Loucy (cell line): Measurements from ENCODE around the gene SASH1.

Source experiments
- H2AFZ ChIP-seq: fragments of 200-600 bp; sonication (generic); 2 replicates; pipeline ENCODE4 v1.6.0; 2016; ENCODE audit warnings: antibody characterized with exemption, mild to moderate bottlenecking, low read length, moderate library complexity
- H3F3A ChIP-seq: fragments of 200-600 bp; 2 replicates; pipeline ENCODE4 v1.6.0; 2016; ENCODE audit warnings: antibody characterized with exemption, low read depth, mild to moderate bottlenecking
- H3K27me3 ChIP-seq: fragments of 200-600 bp; sonication (generic); 2 replicates; pipeline ENCODE4 v1.6.1; 2014; ENCODE audit warnings: low read length, mild to moderate bottlenecking; ENCODE audit not compliant: insufficient read depth, poor library complexity, severe bottlenecking
- H3K36me3 ChIP-seq: fragments of 200-600 bp; sonication (generic); 2 replicates; pipeline ENCODE4 v1.6.1; 2016; ENCODE audit warnings: low read length; ENCODE audit not compliant: insufficient read depth
- H3K4me1 ChIP-seq: fragments of 200-600 bp; sonication (generic); 2 replicates; pipeline ENCODE4 v1.5.1; 2014; ENCODE audit warnings: low read length, mild to moderate bottlenecking; ENCODE audit not compliant: insufficient read depth, poor library complexity, severe bottlenecking
- H3K4me2 ChIP-seq: fragments of 200-600 bp; sonication (generic); 2 replicates; pipeline ENCODE4 v1.6.0; 2014; ENCODE audit warnings: antibody characterized with exemption, low read length, low read depth, mild to moderate bottlenecking; ENCODE audit not compliant: poor library complexity, severe bottlenecking
- H3K4me3 ChIP-seq: fragments of 200-600 bp; sonication (generic); 2 replicates; pipeline ENCODE4 v1.5.1; 2014; ENCODE audit warnings: low read length, mild to moderate bottlenecking, mixed read lengths; ENCODE audit not compliant: poor library complexity, severe bottlenecking
- H3K79me2 ChIP-seq: fragments of 200-600 bp; sonication (generic); 2 replicates; pipeline ENCODE4 v1.6.1; 2014; ENCODE audit warnings: low read length; ENCODE audit not compliant: insufficient read depth
- H3K9ac ChIP-seq: fragments of 200-600 bp; sonication (generic); 2 replicates; pipeline ENCODE4 v1.6.0; 2014; ENCODE audit warnings: mild to moderate bottlenecking, low read depth, low read length, moderate library complexity; ENCODE audit not compliant: poor library complexity, severe bottlenecking
- H3K9me2 ChIP-seq: fragments of 200-600 bp; sonication (generic); replicated peaks from 2 replicates; pipeline ENCODE4 v1.6.1; 2016; ENCODE audit warnings: low read depth, low read length, mixed read lengths
- H3K9me3 ChIP-seq: fragments of 200-600 bp; sonication (generic); 2 replicates; pipeline ENCODE4 v1.6.1; 2014; ENCODE audit warnings: mild to moderate bottlenecking, antibody characterized with exemption, low read length, low read depth; ENCODE audit not compliant: insufficient read depth
- H4K20me1 ChIP-seq: fragments of 200-600 bp; sonication (generic); 2 replicates; pipeline ENCODE4 v1.6.0; 2014; ENCODE audit warnings: antibody characterized with exemption, low read length, mild to moderate bottlenecking; ENCODE audit not compliant: insufficient read depth, poor library complexity, severe bottlenecking
- EZH2phosphoT487 ChIP-seq: fragments of 200-600 bp; IDR thresholded peaks from 2 replicates; pipeline ENCODE4 v1.6.1; 2018; ENCODE audit warnings: antibody characterized with exemption, mild to moderate bottlenecking, moderate library complexity, borderline replicate concordance
- TF ChIP-seq, protein P1 (sequence below): fragments of 200-600 bp; sonication (generic); conservative IDR thresholded peaks from 2 replicates; pipeline ENCODE4 v1.5.1; 2014; ENCODE audit warnings: mild to moderate bottlenecking, antibody characterized with exemption, low read length

The SASH1 gene

DNA sequence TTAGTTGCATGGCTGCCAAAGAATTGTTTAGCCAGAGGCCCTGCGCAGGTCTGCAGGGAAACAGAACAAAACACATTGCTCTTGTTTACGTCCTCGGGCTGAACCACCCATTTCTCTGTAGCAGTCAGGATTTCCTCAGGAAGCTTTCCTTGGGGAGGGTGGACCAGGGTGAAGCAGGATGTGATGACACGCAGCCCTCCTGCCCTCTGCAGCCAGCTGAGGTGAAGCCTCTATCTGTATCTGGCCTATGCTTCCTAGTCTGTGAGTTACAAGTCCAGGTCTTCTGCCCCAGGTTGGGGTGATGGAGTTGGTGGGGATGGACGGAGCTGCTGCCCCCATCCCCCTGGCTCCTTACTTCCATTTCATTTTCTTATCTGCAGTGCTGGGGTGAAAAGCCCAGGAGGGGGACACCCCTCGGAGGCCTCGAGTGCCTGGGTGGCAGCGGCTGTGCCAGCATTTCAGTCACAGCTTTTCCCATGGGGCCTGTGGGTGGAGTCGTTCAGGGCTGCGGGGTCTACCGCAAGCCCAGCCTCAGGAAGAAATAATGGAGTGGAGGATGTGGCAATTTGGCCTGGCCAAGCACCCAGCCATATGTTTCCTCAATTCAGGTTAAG lies 24.9 kb downstream of the SASH1 start:
- 0 out of 2 replicates have a peak, but pooled peaks cover 5% of the 10 kb centered on the region for H3F3A ChIP-seq
- no peak overlapping the region for H3K9ac ChIP-seq
- TF ChIP-seq EZH2phosphoT487, result peak; percentile 82
- TF ChIP-seq, protein P1, sequence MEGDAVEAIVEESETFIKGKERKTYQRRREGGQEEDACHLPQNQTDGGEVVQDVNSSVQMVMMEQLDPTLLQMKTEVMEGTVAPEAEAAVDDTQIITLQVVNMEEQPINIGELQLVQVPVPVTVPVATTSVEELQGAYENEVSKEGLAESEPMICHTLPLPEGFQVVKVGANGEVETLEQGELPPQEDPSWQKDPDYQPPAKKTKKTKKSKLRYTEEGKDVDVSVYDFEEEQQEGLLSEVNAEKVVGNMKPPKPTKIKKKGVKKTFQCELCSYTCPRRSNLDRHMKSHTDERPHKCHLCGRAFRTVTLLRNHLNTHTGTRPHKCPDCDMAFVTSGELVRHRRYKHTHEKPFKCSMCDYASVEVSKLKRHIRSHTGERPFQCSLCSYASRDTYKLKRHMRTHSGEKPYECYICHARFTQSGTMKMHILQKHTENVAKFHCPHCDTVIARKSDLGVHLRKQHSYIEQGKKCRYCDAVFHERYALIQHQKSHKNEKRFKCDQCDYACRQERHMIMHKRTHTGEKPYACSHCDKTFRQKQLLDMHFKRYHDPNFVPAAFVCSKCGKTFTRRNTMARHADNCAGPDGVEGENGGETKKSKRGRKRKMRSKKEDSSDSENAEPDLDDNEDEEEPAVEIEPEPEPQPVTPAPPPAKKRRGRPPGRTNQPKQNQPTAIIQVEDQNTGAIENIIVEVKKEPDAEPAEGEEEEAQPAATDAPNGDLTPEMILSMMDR, result no peak
- H3K4me3 ChIP-seq, result peak overlapping the region; percentile 49
- no peaks in the 10 kb centered on the region for H3K79me2 ChIP-seq
- H3K9me3 ChIP-seq, result no peaks in the 10 kb centered on the region
- H3K36me3 ChIP-seq, result no peaks in the 10 kb centered on the region
- H3K4me2 ChIP-seq, result peak overlapping the region; percentile 68
- H4K20me1 ChIP-seq, result no peaks in the 10 kb centered on the region
- H3K4me1 ChIP-seq, result peaks cover 20% of the 10 kb centered on the region
- H3K27me3 ChIP-seq, result no peaks in the 10 kb centered on the region
- peak overlapping the region; percentile 13; the same call in 1 of the 2 replicates for H2AFZ ChIP-seq
- H3K9me2 ChIP-seq, result no peaks in the 10 kb centered on the region

DNA sequence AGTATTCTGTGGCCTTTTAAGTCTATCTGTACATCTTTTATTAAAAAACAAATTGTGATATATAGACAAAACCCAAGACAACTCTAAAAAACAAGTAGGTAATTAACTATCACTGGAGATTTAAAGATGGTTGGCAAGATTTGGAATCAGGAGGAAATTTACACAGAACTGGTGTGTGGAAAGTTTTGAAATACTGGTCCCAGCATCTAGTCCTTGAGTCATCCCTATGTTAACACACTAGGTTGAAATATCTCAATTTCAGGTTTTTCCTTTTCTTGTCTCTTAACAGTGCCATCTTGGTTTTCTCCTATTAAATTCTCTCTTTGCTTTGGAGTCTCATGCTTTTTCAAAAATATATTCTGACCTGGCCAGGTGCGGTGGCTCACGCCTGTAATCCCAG lies 27.5 kb downstream of the SASH1 start:
- TF ChIP-seq EZH2phosphoT487, result no peak
- TF ChIP-seq, protein P1, result no peak
- Histone ChIP-seq H3K4me3 (no peak overlapping the region), H3K9me2 (no peaks in the 10 kb centered on the region), H3F3A (0 out of 2 replicates have a peak, but pooled peaks cover 5% of the 10 kb centered on the region), H4K20me1 (no peaks in the 10 kb centered on the region), H3K4me2 (no peak overlapping the region), H3K36me3 (no peaks in the 10 kb centered on the region), H3K4me1 (peaks cover 20% of the 10 kb centered on the region), H3K27me3 (no peaks in the 10 kb centered on the region), H2AFZ (no peak overlapping the region), H3K9me3 (no peaks in the 10 kb centered on the region), H3K79me2 (no peaks in the 10 kb centered on the region), H3K9ac (no peak overlapping the region)

DNA sequence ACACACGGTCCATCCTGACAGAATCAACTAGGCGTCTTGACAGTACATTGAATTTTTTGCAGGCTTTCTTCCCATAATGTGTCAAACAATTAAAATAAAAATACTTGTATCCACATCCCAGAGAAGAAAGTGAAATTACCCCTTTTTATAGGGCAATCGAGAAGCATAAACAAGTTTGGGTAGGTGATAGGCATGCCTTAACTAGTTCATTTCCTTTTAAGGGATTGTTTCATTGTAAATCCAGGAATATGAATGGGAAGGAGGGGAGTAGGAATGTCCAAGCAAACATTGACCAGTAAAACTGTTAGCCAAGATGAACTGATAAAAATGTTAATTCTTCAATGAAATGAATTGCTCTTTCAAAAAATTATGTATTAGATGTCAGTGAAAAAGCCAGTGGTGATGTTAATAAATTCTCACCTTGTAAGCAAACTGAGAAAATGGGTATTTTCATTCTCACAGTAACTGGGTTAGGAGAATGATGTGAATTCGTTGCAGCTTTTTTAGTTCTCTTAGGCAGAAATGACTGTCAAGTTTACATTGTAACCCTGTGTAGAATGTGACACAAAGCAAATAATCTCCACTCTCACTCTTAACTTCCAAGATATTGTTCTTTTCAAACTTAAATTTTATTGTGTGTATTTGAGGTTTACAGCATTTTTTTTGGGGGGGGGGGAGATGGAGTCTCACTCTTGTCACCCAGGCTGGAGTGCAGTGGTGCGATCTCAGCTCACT lies 31.6 kb downstream of the SASH1 start:
- Histone ChIP-seq H3K4me2 (no peak overlapping the region), H3K36me3 (no peaks in the 10 kb centered on the region), H2AFZ (no peak overlapping the region), H3F3A (no peaks in the 10 kb centered on the region), H3K79me2 (no peaks in the 10 kb centered on the region), H3K4me3 (no peak overlapping the region), H3K27me3 (no peaks in the 10 kb centered on the region), H4K20me1 (no peaks in the 10 kb centered on the region), H3K9me2 (no peaks in the 10 kb centered on the region), H3K9me3 (0 out of 2 replicates have a peak, but pooled peaks cover 3% of the 10 kb centered on the region), H3K9ac (no peak overlapping the region), H3K4me1 (peaks cover 1% of the 10 kb centered on the region)
- TF ChIP-seq, protein P1, result no peak
- no peak for TF ChIP-seq EZH2phosphoT487
